ENCODE results near the gene COL9A3.

Gene COL9A3

GRCh38 chr20:62787321-62787720 lies 29.5 kb upstream of the COL9A3 start:
- no peak overlapping the region for H3K4me3 ChIP-seq (ENCODE audit: low read depth, low read length)
- TF ChIP-seq CTCF (IDR thresholded peaks at IDR 0.05; ENCODE audit: low read depth, low read length), result no peak

GRCh38 chr20:62787866-62788265 lies 29.0 kb upstream of the COL9A3 start:
- no peak for TF ChIP-seq CTCF (IDR thresholded peaks at IDR 0.05; ENCODE audit: low read depth, low read length)
- H3K4me3 ChIP-seq (ENCODE audit: low read depth, low read length), result no peak overlapping the region

DNA sequence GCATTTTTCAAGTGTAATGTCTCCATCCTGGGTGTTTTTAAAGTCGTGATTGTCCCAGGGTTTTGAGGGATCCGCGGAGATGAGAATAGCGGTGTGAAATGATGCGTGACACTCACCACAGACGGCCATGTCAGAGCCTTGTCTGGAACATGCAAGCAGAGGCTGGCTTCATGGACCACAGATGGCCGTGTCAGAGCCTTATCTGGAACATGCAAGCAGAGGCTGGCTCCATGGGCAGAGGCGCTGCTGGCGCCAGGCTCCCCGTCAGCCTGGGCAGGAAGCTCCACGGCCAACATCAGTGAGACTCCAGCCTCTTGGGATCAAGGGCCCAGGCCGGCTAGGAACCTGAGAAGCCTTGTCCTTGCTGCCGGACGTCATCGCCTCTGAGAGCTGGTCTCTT lies 28.2 kb upstream of the COL9A3 start:
- H3K4me3 ChIP-seq (ENCODE audit: low read depth, low read length), result no peak overlapping the region
- no peak for TF ChIP-seq CTCF (IDR thresholded peaks at IDR 0.05; ENCODE audit: low read depth, low read length)

DNA sequence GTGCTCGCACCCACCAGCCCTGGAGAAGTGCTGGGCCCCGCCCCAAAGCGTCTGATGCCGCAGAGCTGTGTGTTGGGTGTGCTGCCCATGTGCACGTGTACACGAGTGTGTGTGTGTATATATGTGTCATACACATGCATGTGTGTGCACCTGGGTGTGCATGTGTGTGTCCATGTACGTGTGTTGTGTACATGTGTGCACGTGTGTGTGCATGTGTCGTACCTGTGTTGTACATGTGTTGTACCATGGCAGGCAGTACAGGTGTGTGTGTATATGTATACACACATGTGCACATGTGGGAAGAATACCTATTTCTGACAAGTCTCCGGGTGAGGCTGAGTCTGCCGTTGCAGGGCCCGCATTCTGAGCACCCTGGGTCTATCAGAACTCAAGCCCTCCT lies 26.8 kb upstream of the COL9A3 start:
- H3K4me3 ChIP-seq (ENCODE audit: low read depth, low read length), result no peak overlapping the region
- TF ChIP-seq CTCF (IDR thresholded peaks at IDR 0.05; ENCODE audit: low read depth, low read length), result no peak

GRCh38 chr20:62791301-62792181 lies 25.3 kb upstream of the COL9A3 start:
- TF ChIP-seq CTCF (IDR thresholded peaks at IDR 0.05; ENCODE audit: low read depth, low read length), result peak; percentile 94
- no peak overlapping the region for H3K4me3 ChIP-seq (ENCODE audit: low read depth, low read length)

GRCh38 chr20:62792182-62792939 lies 24.5 kb upstream of the COL9A3 start:
- H3K4me3 ChIP-seq (ENCODE audit: low read depth, low read length), result no peak overlapping the region
- no peak for TF ChIP-seq CTCF (IDR thresholded peaks at IDR 0.05; ENCODE audit: low read depth, low read length)
